Endothelial cell of umbilical vein (primary cell): ENCODE measurements around the gene CD34. TPM values are rescaled to one million over a fixed set of nuclear protein-coding genes. Genes with fewer than 3 reads are reported as not detected.

ENCODE experiments used
- BruUV-seq: library from RNA; stranded (reverse); fragments of 400-500 nt; replicated peaks from 2 replicates; lab custom pipeline; 2021; lab: Mats Ljungman, UMichigan
- CTCF ChIA-PET: fragments of 300-600, 350-600 bp; sonication (Branson Sonifier 250); formaldehyde crosslinking; loops from one replicate; lab custom pipeline; 2021; ENCODE audit warnings: antibody characterized with exemption, inconsistent platforms; lab: Charles Lee
- POLR2A ChIA-PET: fragments of 300-600, 350-600 bp; sonication (Branson Sonifier 250); formaldehyde crosslinking; loops from one replicate; lab custom pipeline; 2021; ENCODE audit warnings: antibody characterized with exemption, inconsistent platforms; lab: Charles Lee
- DNase-seq: peaks from one replicate; pipeline ENCODE4 v3.0.0-alpha.2; 2011; ENCODE audit warnings: low read depth, low spot score
- FAIRE-seq: peaks from 2 replicates; lab custom pipeline; 2011; peaks lifted over from hg19 to GRCh38; lab: Jason Lieb, UNC
- H2AFZ ChIP-seq: 2 replicates; pipeline ENCODE4 v1.6.0; 2012; ENCODE audit warnings: low read depth, low read length, control low read depth, inconsistent platforms
- H3K27ac ChIP-seq: 2 replicates; pipeline ENCODE4 v1.5.1; 2011; ENCODE audit warnings: low read depth, mild to moderate bottlenecking, control low read depth, low read length, moderate library complexity; ENCODE audit not compliant: insufficient read depth
- H3K27me3 ChIP-seq, 2 experiments: 2 replicates each; pipeline versions ENCODE4 v1.6.0 to v1.6.1; 2011; ENCODE audit warnings: low read length in 2 of 2, mixed read lengths in 1 of 2; ENCODE audit not compliant: control insufficient read depth in 2 of 2, insufficient read depth in 2 of 2
- H3K36me3 ChIP-seq, 2 experiments: 2 replicates in 1 of 2; 3 replicates in 1 of 2; pipeline ENCODE4 v1.5.1; 2011; ENCODE audit warnings: low read length in 2 of 2, mild to moderate bottlenecking in 1 of 2, moderate library complexity in 1 of 2; ENCODE audit not compliant: control insufficient read depth in 2 of 2, insufficient read depth in 2 of 2; ENCODE audit errors: extremely low read depth in 1 of 2
- H3K4me1 ChIP-seq: 3 replicates; pipeline ENCODE4 v1.5.1; 2011; ENCODE audit warnings: mild to moderate bottlenecking, low read length; ENCODE audit not compliant: control insufficient read depth, insufficient read depth; ENCODE audit errors: extremely low read depth
- H3K4me2 ChIP-seq: 2 replicates; pipeline ENCODE4 v1.6.1; 2011; ENCODE audit warnings: low read length, control low read depth, mixed read lengths; ENCODE audit not compliant: insufficient read depth
- H3K4me3 ChIP-seq, 3 experiments: fragments of 200-600 bp in 1 of 3; sonication (generic), shearing (Covaris generic) in 1 of 3; replicated peaks in 1 of 3; 2 replicates each; pipeline ENCODE4 v1.5.1; 2011 to 2016; ENCODE audit warnings: control low read depth in 3 of 3, low read length in 3 of 3, mild to moderate bottlenecking in 2 of 3, inconsistent platforms in 1 of 3, low read depth in 1 of 3, moderate library complexity in 1 of 3; ENCODE audit not compliant: insufficient read depth in 1 of 3
- H3K79me2 ChIP-seq: 2 replicates; pipeline ENCODE4 v1.6.0; 2012; ENCODE audit warnings: low read length, inconsistent platforms; ENCODE audit not compliant: control insufficient read depth, insufficient read depth
- H3K9ac ChIP-seq: replicated peaks from 2 replicates; pipeline ENCODE3; 2011; ENCODE audit warnings: low read length, control low read depth; ENCODE audit not compliant: insufficient read depth; ENCODE audit errors: extremely low read depth
- H3K9me1 ChIP-seq: replicated peaks from 3 replicates; pipeline ENCODE4 v1.6.0; 2011; ENCODE audit warnings: mild to moderate bottlenecking, low read length; ENCODE audit not compliant: control insufficient read depth, insufficient read depth; ENCODE audit errors: extremely low read depth
- H3K9me3 ChIP-seq: replicated peaks from 2 replicates; pipeline ENCODE4 v1.5.1; 2012; ENCODE audit warnings: low read length, inconsistent platforms; ENCODE audit not compliant: control insufficient read depth, insufficient read depth
- H4K20me1 ChIP-seq: replicated peaks from 2 replicates; pipeline ENCODE3; 2011; ENCODE audit warnings: mild to moderate bottlenecking, low read length; ENCODE audit not compliant: control insufficient read depth, insufficient read depth; ENCODE audit errors: extremely low read depth
- CTCF ChIP-seq, 2 donors: IDR thresholded peaks; 1 replicate in 1 of 2; 2 replicates in 1 of 2; pipeline ENCODE4 v1.5.1; 2011; ENCODE audit warnings: low read length in 2 of 2, mild to moderate bottlenecking in 2 of 2, moderate library complexity in 2 of 2, control low read depth in 1 of 2, inconsistent platforms in 1 of 2, low read depth in 1 of 2; ENCODE audit not compliant: insufficient read depth in 1 of 2; ENCODE audit errors: extremely low read depth in 1 of 2
- EZH2 ChIP-seq: IDR thresholded peaks from 2 replicates; pipeline ENCODE4 v1.6.1; 2012; ENCODE audit warnings: borderline replicate concordance, low read depth, mild to moderate bottlenecking, moderate library complexity, low read length, inconsistent platforms; ENCODE audit not compliant: severe bottlenecking
- FOS ChIP-seq: IDR thresholded peaks from 2 replicates; pipeline ENCODE4 v1.6.1; 2011; ENCODE audit warnings: mild to moderate bottlenecking, low read length, moderate library complexity, borderline replicate concordance; ENCODE audit not compliant: insufficient read depth
- GATA2 ChIP-seq: IDR thresholded peaks from 2 replicates; pipeline ENCODE4 v1.7.0; 2011; ENCODE audit warnings: low read depth, mild to moderate bottlenecking, moderate library complexity, mixed read lengths, low read length; ENCODE audit not compliant: insufficient read length, insufficient read depth
- JUN ChIP-seq: IDR thresholded peaks from 2 replicates; pipeline ENCODE4 v1.6.1; 2011; ENCODE audit warnings: borderline replicate concordance, low read depth; ENCODE audit not compliant: insufficient read length, insufficient read depth
- MAX ChIP-seq: IDR thresholded peaks from 2 replicates; pipeline ENCODE4 v1.6.1; 2011; ENCODE audit not compliant: insufficient read depth, insufficient read length
- MYC ChIP-seq: IDR thresholded peaks from one replicate; pipeline ENCODE4 v1.6.1; 2011; ENCODE audit warnings: mild to moderate bottlenecking, low read depth, low read length
- POLR2A ChIP-seq: IDR thresholded peaks from 2 replicates; pipeline ENCODE4 v1.6.1; 2012; ENCODE audit warnings: low read depth, mild to moderate bottlenecking, control low read depth, low read length
- POLR2AphosphoS5 ChIP-seq: IDR thresholded peaks from 2 replicates; pipeline ENCODE4 v1.6.1; 2012; ENCODE audit warnings: low read depth, mild to moderate bottlenecking, control low read depth, low read length, moderate library complexity; ENCODE audit not compliant: insufficient read depth
- dilution Hi-C: fragments of 300-500 bp; cut with MboI; formaldehyde crosslinking; loops from one replicate; pipeline ENCODE4 v1.15.0; 2019; ENCODE audit warnings: low sequenced_read_pairs; ENCODE audit not compliant: extremely low pct_ligation_motif_present
- intact Hi-C: fragments of 100-400 bp; cut with micrococcal nuclease; formaldehyde crosslinking; loops from one replicate; pipeline ENCODE4 v1.10.0; 2022
- polyA plus RNA-seq, 4 experiments: library from polyadenylated mRNA; depleted of rRNA in 3 of 4; stranded (reverse) in 3 of 4; unstranded in 1 of 4; fragments of >200 nt; gene quantifications; 2 replicates each; pipeline versions ENCODE4 v1.2.1 to v1.2.3, GENCODE V29; 2011 to 2012; ENCODE audit warnings: missing spikeins in 1 of 4
- total RNA-seq: library from RNA; stranded (reverse); gene quantifications from 2 replicates; pipeline ENCODE4 v1.2.3, GENCODE V29; 2021

Gene CD34
- total and polyA plus RNA-seq, 2 donors (not counting 3 experiments of a cell fraction or from before 2014, with no cell fraction given), result 102 to 174 TPM

GRCh38 chr1:207925210-207925609 lies 14.3 kb upstream of the CD34 start:
- no peak for FAIRE-seq
- POLR2A ChIA-PET, result interaction anchor here (0.8 kb wide), 1 partner anchor 14 kb away, joined by 3 read pairs; the partner anchor contains the start of gene CD34
- dilution Hi-C loops (no loop called here), intact Hi-C loops (no loop called here)
- Histone ChIP-seq H3K27ac (no peak overlapping the region), H3K4me3 (no peak overlapping the region), H3K4me2 (no peak overlapping the region), H4K20me1 (no peaks in the 10 kb centered on the region), H2AFZ (peak overlapping the region; percentile 71), H3K9me1 (no peaks in the 10 kb centered on the region), H3K79me2 (no peaks in the 10 kb centered on the region), H3K36me3 (no peaks in the 10 kb centered on the region), H3K27me3 (no peaks in the 10 kb centered on the region), H3K9ac (no peak overlapping the region), H3K9me3 (no peaks in the 10 kb centered on the region), H3K4me1 (peaks cover 33% of the 10 kb centered on the region)
- CTCF ChIA-PET, result interaction anchor here (0.9 to 2.2 kb wide), 7 partner anchors 11 to 40 kb away, joined by 3 to 12 read pairs (median 6); no protein-coding TSS in a partner anchor
- BruUV-seq, result no TSS peak
- DNase-seq, result peak; percentile 88
- TF ChIP-seq FOS, result no peak
- no peak for TF ChIP-seq JUN
- no peak for TF ChIP-seq MYC
- TF ChIP-seq GATA2, result no peak
- TF ChIP-seq EZH2, result no peak
- no peak for TF ChIP-seq CTCF (IDR thresholded peaks at IDR 0.05; ENCODE audit: extremely low read depth in 1 of 2, insufficient read depth in 1 of 2, low read depth in 1 of 2, low read length in 2 of 2)
- TF ChIP-seq POLR2AphosphoS5, result no peak
- TF ChIP-seq MAX, result no peak
- TF ChIP-seq POLR2A, result no peak
